NK-92 (cell line): ENCODE data around the gene HOXD11.

Source experiments
- DNase-seq: peaks from one replicate; lab custom pipeline; 2025; ENCODE audit not compliant: unreplicated experiment; lab: John Stamatoyannopoulos, UW

Gene HOXD11

DNA sequence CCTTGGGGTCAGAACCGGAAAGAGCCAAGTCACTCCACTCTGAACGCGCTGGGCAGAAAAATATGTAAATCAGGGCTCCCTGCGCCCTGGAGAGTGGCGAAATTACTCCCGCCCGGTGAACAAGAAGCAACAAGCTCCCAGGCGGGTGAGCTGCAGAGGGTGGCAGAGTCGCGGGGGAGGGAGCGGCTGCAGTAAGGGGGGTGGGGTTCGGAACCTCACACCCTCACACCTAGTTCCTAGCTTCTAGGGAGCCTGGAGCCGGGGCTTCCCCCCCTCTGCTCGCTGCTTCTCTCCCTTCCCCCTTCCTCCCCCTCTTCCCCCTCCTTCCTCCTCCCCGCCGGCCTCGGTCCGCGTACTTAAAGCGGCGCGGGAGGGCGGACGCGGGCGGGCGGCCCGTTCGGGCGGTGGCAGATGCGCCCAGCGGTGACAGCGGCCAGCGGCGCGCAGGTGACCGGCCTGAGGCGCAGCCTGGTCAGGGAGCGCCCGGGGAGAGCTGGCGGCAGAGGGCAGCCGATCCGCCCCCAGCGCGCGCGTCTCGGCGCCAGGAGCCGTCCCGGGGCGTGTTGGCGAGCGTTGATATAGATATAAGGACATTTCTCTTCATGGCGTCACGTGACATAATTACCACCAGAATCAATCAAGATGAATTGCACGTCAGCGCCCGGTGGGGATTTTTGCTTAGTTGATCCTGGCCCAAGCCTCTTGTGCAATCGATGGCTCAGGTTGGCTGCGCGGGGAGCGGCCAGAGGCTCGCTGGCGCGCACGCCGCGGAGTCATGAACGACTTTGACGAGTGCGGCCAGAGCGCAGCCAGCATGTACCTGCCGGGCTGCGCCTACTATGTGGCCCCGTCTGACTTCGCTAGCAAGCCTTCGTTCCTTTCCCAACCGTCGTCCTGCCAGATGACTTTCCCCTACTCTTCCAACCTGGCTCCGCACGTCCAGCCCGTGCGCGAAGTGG, at the start of gene HOXD11:
Gene HOXD11, plus strand, starts transcription at position 700 of the 959 bp plus-strand sequence. Its CDS starts 76 bp downstream, at position 776.
- DNase-seq, result no peak

DNA sequence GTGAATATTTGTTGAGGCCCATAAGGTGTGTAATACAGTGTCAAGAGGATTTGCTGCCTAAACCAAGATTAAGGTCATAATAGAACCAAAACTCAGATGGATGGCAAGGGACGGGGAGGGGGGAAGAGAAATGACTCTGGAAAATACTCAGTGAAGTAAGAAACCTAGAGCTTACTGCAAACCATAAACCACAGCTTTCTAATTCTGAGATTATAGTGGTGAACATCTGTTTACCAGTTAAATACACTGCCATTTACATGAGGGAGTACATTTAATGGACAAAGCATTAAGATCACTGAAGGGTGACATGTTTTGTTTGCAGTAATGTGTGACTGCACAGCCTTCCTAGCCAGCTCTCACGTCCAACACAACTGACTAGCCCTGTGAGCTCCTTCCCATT, 43.1 kb upstream of the HOXD11 start:
- DNase-seq, result no peak

DNA sequence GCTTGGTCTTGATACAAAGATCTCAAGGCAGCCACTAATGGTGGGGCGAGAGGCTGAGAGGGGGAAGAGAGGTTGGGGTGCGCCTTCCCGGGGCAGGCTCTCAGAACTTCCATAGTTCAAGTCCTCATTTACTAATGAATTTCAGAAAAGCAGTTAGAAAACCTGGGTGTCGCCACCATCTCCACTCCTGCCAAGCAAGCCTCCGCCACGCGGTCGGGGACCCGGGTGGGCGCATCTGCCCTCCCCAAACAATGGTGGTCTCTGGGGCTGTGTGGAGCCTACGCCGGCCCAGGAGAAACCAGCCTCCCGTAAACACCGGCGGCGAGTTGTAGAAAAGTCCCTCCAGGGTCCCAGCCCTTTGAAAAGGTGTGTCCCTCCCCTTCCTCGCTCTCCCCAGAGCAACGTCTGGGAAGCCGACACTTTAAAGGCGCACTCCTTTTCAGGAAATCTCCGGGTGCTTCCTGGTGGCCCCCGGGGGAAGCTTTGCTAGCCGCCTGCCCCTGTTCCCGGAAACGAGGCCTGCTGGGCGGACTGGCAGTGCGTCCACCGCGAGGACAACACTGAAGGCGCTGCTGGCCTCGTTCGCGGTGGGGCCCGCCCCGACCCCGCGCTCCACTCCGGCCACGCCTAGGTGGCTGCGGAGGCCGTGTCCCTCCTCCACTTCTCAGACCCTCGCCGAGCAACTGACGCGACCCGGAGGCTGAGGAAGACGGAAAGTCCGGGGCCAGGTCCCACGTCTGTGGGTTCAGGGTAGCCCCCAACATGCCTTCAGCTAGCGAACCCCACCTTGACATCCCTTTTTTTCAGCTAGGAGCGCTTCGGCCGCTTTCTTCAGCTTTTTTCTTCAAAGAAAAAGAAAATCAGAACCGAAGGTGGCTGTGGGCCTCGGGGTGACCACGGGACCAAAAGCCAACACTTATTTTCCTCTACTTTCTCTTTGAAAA, 40.2 kb upstream of the HOXD11 start:
- DNase-seq, result no peak

DNA sequence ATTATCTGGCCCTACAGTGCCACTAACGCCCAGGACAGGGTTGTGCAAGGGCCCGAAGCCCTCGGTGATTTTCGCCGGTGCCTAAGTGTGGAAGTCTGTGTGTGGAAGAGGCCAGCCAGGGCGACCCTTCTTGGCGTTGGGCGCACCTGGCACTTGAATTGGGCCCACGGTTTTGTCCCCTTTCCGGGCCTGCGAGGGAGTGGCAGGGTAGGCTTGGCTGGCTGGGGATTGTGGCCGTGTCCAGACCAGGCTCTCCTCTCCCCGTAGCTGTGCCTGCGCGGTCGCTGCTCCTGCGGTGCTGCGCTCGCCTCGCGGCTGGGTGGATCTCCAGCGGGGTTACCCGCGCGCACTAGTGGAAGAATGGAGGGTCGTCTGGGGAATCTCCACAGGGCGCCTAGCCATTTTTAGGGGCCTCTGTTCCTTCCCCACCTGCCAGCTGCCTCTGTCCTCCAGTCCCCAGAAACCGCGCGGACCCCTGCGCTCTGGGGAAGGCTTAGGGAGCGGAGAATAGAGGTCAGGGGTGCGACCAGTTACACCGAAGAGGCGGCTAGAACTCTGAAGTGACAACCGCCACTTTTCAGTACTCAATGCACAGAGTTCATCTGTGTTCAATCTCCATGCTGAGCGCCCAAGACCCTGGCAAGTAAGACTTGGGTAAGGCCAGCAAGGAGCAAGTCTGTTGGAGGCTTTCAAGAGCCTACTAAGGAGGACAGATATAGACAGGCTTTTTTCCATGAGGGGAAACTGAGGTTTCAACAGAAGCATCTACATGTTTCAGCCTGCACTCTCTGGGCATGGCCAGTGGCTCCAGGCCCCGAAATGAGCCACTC, 39.3 kb upstream of the HOXD11 start:
- no peak for DNase-seq

DNA sequence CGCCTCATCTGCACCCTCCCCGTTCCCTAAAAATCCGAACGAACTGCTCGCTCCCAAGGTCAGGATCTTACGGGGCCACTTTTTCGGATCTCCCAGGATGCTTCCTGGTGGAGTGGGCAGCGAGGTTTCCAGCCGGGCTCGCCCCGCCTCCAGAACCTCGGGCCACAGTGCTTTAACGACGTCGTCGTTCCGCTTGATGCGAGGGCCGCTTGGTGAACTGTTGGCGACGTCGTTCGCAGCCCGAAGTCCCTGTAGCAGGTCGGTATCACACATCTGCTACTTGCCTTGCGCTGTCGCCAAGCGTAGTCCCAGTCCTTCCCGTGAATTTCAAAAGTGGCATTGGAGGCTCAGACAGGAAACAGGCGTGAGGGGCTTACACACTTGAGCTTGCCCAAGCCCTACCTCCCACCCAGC, 38.7 kb upstream of the HOXD11 start:
- DNase-seq, result no peak

DNA sequence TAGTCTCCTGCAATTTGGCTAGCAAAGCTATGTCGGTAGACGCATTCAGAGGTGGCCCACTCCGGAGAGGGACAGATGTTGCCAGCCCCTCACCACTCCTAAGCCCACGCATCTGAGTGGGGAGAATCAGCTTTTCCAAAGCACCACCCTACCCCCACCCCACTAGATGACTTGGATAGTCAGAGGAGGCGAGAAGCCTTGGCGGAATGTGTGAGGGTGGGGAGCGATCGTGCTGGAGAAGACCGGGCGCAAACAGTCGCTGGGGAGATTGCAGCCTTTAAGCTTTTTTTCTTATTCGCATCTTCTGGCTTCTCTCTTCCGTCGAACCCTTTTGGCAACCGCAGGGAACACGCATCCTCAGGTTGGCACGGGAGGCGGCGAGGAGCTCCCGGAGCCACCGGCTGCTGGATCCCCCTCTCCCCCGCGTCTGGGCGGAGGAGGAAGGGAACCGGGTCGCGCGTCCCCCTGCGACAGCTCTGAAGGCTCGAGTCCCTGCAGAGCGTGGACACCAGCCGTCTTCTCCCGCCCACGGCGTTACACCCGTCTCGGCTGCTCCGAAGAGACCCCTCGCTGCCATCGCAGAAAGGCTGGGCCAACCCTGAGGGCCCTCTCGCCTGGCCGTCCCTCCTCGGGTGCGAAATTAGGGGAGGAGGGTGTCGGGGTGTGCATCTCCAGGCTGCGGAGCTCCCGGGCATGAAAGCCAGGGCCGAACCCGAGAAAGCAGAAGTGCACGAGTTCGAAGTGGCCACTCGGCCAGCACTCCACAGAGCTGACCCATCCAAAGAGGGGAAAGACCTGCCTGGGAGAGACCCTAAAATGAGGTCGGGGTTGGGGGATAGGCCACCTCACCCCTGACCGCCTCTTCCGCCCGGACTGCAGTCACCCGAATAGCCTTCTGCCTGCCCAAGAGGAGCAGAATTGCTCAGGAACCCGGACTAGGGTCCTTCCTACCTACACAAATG, 35.5 kb upstream of the HOXD11 start:
- no peak for DNase-seq

DNA sequence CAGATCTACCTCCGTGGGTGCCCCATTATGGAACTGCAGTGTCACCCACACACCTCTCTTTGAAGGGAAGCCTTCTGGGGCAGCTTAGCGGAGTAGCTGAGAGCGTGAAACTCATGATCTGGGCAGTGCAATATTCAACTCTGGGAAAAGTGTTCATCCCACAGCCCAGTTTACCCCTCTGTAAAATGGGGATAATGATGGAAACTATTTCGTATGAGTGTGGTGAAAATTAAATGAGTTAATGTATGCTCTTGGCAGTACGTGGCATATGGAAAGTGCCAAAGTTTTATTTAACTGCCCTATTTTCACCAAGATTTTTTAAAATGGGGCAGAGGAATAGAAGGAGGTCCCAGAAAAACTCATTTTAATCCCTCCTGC, 34.8 kb upstream of the HOXD11 start:
- no peak for DNase-seq

DNA sequence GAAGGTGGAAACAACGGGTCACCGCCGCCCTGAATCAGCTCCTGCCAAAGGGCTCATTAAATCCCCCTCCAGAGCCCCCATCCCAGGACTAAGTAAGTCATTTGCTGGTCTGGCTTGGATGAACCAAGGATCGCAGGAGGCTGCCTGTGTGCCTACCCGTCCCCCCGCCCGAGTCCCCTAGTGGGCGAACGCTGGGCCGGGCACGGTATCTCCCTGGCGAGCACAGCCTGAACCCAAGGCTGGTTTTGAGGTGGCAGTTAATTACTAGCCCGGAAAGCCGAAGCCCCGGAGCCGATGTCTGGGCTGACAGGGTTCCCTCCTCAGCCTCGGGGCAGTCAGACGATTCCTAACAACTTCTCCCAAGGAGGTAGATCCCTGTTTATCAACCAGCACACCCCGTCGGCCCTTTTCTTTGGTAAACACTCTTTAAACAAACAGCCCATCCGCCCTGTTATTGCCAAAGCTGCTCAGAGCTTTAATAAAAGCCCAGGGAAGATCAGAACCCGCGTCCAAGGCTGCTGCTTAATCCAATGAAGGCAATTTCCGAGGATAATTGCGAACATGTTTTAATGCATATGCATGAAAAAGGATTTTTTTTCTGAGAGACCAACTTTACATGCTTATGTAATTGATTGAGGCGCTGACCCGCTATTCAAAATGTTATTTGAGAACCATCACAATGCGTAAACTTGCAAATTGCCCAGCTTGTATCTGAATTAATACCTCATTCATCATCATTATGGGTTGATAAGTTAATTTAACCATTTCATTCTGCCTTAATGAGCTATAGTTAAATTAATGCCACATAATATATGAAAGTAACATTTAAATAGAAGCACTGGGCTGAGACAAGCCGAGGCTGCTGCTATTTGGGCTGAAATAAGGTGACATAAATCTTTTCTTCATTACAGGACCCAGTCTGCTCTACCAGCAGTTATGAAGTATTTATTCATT, 33.9 kb upstream of the HOXD11 start:
- DNase-seq, result no peak

DNA sequence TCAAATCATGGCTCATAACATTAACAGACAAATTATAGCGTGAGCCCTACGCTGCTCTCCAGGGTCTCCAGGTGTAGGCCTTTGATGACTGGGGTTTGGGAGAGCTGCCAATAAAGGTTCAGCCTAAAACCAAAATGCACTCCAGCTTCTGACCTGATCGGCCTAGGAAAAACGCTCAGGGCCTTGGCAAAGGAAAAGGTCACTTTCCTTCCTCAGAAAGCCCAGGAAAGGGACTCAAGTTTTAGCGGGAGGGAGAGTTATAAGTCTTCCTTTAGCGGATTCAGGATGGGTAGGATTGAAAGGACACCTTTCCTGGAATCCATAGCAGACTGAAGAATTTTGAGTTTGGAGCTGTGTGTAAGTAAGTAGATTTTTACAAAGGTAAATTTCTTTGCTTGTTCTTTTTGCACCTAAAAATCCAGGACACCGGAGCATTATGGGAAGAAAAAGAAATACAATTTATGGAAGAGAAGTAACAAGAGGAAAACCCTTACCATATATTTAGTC, 32.1 kb upstream of the HOXD11 start:
- DNase-seq, result no peak

DNA sequence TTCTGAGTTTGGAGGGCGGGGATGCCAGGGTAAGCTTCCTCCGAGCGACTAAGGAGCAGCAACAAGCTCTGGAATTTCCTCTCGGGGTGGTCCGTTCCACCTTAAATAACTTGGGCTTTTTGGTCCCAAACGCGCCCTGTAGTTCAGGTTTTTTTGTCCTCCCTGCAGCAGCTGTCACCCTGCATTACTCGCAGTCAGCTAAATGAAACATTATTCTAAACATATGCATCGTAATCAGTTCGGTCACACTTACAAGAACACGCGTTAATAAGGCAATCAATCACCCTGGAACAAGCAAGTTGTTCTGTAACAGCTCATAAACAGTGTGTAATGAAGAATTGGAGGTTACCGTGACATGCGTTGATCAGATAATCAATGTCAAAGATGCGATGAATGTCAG, 31.6 kb upstream of the HOXD11 start:
- DNase-seq, result no peak

DNA sequence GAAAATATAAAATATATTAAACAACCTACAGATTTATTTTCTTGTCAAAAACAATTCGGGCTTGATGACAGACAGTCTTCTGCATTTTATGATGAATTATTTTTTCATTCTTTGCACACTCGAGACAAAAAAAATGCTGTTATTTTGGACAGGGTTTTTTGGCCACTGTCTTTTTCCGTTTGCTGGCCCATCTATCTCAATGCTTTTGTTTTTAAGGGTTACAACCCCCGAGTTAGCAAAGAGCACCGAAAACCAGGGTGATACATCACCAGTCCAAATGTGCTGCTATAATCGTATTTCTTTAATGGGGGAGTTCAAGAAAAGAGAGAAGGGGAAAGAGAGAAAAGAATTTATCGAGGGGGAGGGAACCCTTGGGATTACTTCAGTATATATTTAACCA, 31.0 kb upstream of the HOXD11 start:
- DNase-seq, result no peak

DNA sequence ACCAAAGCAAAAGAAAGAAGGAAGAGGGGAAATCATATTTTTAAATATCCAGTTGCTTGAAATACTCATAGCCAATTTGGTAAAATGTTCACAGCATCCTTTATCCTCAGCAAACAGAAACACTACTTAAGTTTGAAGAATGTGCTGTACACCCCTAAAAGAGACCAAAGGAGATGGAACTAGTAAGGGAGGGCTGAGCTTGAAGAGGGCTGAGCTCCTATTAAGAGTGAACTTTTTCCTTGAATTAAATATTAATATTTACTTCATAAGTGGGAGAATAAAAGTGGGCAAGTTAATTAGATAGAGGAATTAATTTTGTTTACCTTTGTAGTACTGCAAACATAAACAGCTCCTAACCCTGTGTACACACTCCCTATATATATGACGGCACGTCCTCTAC, 30.3 kb upstream of the HOXD11 start:
- DNase-seq, result no peak

DNA sequence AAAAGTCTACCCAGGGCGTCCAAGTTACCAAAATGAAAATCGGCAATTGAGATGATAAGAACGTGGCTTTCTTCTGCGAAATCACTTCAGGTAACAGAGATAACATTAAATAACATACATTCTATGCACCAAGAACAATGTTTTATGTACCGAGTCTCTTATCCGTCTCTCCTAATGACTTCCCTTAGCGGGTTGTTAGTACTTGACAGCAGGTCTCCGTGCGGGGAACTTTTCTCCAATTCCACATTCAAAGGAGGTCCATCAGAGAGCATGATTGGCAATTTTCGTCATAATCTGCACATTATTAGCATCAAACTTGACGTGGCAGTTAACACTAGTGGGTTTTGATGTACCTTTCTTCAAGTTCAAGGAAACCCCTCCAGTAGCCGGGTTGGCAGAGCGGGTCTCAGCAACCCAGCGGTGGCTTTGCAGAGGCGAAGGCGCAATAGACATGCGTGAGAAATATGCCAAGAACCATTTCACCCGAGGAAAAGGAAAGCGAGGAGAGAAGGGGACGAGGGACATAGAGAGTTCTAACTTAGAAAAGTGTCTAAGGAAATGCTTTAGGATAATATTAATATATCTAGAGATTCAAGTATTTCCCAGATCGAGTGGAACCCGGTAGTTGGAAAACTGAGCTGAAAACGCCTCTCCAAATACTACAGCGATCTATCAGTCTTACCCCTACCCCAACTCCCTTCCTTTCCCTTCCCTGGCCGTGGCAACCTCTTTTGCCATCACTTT, 28.4 kb upstream of the HOXD11 start:
- DNase-seq, result no peak

DNA sequence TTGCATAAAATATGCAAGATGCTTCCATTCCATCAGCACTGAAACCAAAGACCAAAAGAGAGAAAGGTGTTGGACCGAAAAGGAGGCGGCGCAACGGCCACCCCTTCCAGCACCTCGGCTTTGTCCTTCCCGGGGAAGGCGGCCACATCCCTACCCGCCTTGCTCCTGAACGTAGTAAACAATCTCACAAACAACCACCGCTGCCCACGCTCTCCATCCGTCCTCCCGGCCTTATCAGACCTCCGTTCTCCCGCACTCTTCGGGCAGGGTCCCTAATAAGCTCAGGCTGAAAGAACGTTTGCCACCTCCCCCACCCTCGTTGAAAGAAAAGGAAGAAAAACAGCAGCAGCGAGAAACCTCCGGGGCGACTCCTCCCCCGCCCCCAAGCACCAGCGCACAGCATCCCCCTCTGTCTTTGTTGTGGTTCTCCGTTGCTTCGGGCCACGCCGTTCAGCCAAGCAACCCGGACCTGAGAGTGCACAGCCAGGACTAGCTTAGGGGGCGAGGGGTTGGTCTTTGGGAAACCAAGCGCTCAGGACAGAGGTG, 27.7 kb upstream of the HOXD11 start:
- DNase-seq, result no peak

DNA sequence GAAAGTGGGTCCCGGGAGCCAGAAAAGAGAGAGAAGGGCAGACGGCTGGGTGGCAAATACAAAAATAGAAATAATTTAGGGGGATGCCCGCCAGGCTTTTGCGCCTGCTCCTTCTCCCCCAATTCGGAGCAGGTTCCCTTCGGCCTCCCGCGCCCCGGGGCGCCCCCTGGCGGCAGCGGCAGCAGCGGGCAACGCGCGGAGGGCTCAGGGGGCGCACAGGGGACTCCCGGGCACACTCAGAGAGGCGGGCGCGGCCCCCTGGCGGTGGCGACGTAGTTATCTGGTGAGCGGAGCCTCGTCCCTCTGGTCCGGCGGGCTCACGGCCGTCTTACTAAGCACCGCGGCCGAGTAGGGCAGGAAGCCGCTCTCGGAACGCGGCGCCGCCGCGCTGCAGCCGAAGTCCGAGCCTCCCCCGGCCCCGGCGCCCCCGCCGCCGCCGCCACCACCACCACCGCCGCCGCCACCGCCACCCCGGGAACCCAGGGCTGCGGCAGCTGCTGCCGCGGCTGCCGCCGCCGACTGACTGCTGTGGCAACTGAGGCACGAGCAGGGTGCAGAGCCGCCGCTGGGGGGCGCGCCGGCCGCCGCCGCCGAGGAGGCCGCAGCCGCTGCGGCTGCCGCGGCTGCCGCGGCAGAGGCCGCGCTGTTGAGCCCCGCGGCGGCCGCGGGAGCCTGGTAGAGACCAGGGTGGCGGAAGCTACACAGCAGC, 27.1 kb upstream of the HOXD11 start:
- no peak for DNase-seq

DNA sequence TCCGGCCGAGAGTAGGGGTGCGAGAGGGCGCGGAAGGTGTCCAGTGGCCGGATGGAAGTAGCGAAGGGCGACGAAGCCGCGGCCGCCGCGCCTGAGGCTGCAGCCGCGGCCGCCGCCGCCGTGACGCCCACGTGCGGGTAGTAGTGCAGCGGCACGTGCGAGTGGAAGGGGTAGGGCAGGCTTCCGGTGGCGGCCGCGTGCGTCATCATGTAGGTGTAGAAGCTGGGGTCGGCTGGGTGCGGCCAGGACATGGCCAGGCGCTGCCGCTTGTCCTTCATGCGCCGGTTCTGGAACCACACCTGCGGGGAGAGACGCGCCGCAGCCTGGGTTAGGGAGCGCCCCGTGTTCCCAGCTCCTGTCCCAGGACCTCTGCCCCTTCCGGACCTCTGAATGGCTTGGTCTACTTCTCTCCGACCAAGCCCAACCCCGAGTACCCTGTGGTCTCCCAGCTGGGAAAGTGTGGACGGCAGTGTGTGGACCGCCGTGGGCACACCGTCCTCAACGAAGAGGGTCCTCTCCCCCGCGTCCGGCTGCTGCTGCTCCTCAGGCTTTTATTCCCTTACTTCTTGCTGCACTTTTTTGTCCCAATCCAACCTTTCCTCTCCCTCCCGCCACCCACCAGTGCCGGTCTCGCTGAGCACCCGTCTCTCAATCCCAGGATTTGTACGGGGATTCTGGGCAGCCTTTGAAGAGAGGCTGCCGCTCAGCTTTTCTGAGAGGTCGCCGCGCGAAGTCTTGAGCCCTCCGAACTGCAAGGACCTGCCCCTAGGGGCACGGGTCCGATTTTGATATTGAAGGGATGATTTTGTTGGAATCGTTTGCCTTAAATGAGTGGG, 26.3 kb upstream of the HOXD11 start:
- DNase-seq, result no peak
